ENCODE measurements around the gene OR10D3. TPM values are rescaled to one million over a fixed set of nuclear protein-coding genes. Genes with fewer than 3 reads are reported as not detected.

OR10D3 gene
- total RNA-seq, 1 experiment from 2014 or later = not detected

GRCh38 chr11:124172599-124172998, 10.5 kb upstream of the OR10D3 start:
- Histone ChIP-seq H2AFZ (ENCODE audit: low read depth, low read length, poor library complexity, severe bottlenecking) (no peak overlapping the region), H4K20me1 (ENCODE audit: insufficient read depth) (no peaks in the 10 kb centered on the region), H3K9me3 (ENCODE audit: control insufficient read depth in 1 of 2, insufficient read depth in 1 of 2, low read depth in 1 of 2, low read length in 2 of 2) (no peaks in the 10 kb centered on the region), H3K36me3 (ENCODE audit: control insufficient read depth in 1 of 2, insufficient read depth in 2 of 2, low read length in 2 of 2) (no peaks in the 10 kb centered on the region), H3K79me2 (ENCODE audit: insufficient read depth, low read length) (no peaks in the 10 kb centered on the region), H3K4me2 (ENCODE audit: low read length) (no peak overlapping the region), H3K27me3 (ENCODE audit: insufficient read depth, low read length) (0 out of 2 replicates have a peak, but pooled peaks cover 6% of the 10 kb centered on the region), H3K27ac (ENCODE audit: low read depth, low read length) (no peak overlapping the region), H3K9ac (ENCODE audit: low read length) (no peak overlapping the region), H3K4me1 (ENCODE audit: control insufficient read depth in 1 of 2, insufficient read depth in 2 of 2, low read length in 2 of 2) (no peaks in the 10 kb centered on the region), H3K9me2 (ENCODE audit: insufficient read depth) (no peaks in the 10 kb centered on the region), H3K4me3 (replicated peaks in 1 of 2; ENCODE audit: low read depth in 1 of 2, low read length in 2 of 2) (no peak overlapping the region)
- DNase-seq (ENCODE audit: low read depth, low spot score) (no peak), ATAC-seq (no peak)
- TF ChIP-seq ZFX (IDR thresholded peaks at IDR 0.05) (no peak), CBX3 (IDR thresholded peaks at IDR 0.05; ENCODE audit: low read depth) (no peak), SP1 (IDR thresholded peaks at IDR 0.05; ENCODE audit: low read depth) (no peak), CEBPB (IDR thresholded peaks at IDR 0.05; ENCODE audit: low read depth) (no peak), POLR2AphosphoS5 (IDR thresholded peaks at IDR 0.05; ENCODE audit: low read depth, low read length) (no peak), ZNF274 (IDR thresholded peaks at IDR 0.05; ENCODE audit: low read depth, low read length) (no peak), EZH2phosphoT487 (IDR thresholded peaks at IDR 0.05; ENCODE audit: borderline replicate concordance) (no peak), POLR2A (IDR thresholded peaks at IDR 0.05; ENCODE audit: borderline replicate concordance, extremely low read depth, insufficient read depth, insufficient read length) (no peak), EZH2 (IDR thresholded peaks at IDR 0.05) (no peak), RAD21 (IDR thresholded peaks at IDR 0.05; ENCODE audit: low read depth) (no peak), SRF (IDR thresholded peaks at IDR 0.05; ENCODE audit: low read depth) (no peak), REST (IDR thresholded peaks at IDR 0.05; ENCODE audit: low read depth) (no peak)
- ChIA-PET RAD21 (ENCODE audit: low non-redundant PET in 1 of 2, low total read pairs in 2 of 2, uncharacterized antibody in 2 of 2, unreplicated experiment in 2 of 2) (no interaction called here), CTCF (no interaction called here), POLR2A (no interaction called here)
- intact Hi-C loops (cut with micrococcal nuclease) = no loop called here
- no TSS peak for BruUV-seq (replicated peaks)
